ENCODE measurements around the gene ARPC5L.

GRCh38 chr9:124886461-124886860, 24.5 kb downstream of the ARPC5L start:
- TF ChIP-seq POLR2AphosphoS5 (IDR thresholded peaks at IDR 0.05; ENCODE audit: low read depth, low read length) (no peak), POLR2A (IDR thresholded peaks at IDR 0.05; ENCODE audit: control extremely low read depth in 1 of 2, low read depth in 2 of 2, low read length in 2 of 2) (no peak), CREB1 (IDR thresholded peaks at IDR 0.05) (no peak), CTCF (IDR thresholded peaks at IDR 0.05; ENCODE audit: control extremely low read depth in 1 of 3, insufficient read depth in 1 of 3, low read depth in 1 of 3, low read length in 3 of 3) (no peak), ASH2L (IDR thresholded peaks at IDR 0.05; ENCODE audit: low read length) (no peak), TBP (IDR thresholded peaks at IDR 0.05; ENCODE audit: low read depth, low read length) (no peak)

All from H1 (cell line).